Pulmonary artery endothelial cell (primary cell): ENCODE measurements around the gene LRRTM4. TPM values are rescaled to one million over a fixed set of nuclear protein-coding genes. Genes with fewer than 3 reads are reported as not detected.

Source experiments
- DNase-seq: peaks from one replicate; pipeline ENCODE4 v3.0.0-alpha.2; 2011; ENCODE audit warnings: low read depth, low spot score
- total RNA-seq: library from RNA; depleted of rRNA; stranded (reverse); fragments of >200 nt; gene quantifications from 2 replicates; pipeline ENCODE4 v1.2.3, GENCODE V29; 2014

Gene LRRTM4
- total RNA-seq, 1 donor from 2014 or later, result not detected

DNA sequence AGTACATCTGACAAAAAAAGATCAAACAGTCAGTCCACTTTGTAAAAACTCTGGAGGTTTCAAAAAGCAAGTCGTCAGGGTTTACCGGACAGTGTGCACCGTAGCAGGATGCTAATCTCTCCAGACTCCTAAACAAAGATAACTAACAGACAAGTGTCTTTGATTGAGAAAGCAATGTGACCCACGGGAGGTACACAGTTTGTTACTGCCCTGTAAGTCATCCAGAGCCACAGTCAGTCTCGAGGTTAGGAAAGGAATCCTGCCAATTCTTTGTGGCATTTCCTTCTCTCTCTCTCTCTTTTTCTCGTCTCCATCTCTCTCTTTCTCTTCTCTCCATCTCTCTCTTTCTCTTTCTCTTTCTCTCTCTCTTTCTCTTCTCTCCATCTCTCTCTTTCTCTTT is 42.8 kb downstream of the LRRTM4 start:
- DNase-seq, result no peak

GRCh38 chr2:77470096-77470495 is 52.1 kb downstream of the LRRTM4 start:
- no peak for DNase-seq

- no peak for DNase-seq
Measured at GRCh38 chr2:77469106-77469505, 53.1 kb downstream of the LRRTM4 start.

GRCh38 chr2:77459840-77460239 is 62.3 kb downstream of the LRRTM4 start:
- DNase-seq, result no peak

DNA sequence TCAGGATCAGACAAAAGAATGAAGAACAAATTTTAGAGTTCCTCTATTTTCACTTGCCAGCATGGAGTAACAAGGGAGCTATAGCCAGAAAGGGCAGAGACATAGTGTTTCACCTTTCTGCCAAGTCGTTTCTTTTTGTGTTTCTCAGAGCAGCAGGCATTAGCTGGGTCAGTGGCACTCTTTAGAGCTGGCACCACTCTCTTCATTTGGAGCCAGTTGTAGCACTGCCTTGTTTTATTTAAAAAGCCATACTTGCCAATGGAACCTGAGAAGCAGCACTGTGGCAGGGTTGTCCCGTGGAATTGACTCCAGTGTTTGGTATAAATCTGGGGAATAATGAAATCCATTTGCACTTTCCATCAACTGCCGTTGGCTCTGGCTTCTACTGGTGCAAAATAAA is 64.0 kb downstream of the LRRTM4 start:
- DNase-seq, result no peak

DNA sequence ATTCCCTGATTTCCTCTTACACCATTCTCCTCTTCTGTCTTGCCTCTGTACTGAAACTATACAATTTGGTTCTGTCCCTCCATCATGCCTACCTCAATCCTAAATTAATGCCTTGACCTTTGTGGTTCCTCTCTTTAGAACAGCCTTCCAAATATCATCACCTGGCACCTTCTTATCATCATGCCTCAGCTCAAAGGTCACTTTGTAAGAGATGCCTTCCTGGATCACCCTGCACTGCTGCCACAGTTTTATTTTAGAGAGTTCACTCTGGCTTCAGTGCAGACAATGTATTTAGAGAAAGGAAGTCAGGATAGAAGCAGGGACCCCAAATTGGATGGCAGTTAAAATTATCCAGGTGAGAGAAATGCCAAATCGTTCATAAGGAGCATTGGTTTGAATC is 64.5 kb downstream of the LRRTM4 start:
- DNase-seq, result no peak

GRCh38 chr2:77443076-77443475 is 79.1 kb downstream of the LRRTM4 start:
- no peak for DNase-seq

GRCh38 chr2:77434880-77435279 is 87.3 kb downstream of the LRRTM4 start:
- DNase-seq, result no peak

DNA sequence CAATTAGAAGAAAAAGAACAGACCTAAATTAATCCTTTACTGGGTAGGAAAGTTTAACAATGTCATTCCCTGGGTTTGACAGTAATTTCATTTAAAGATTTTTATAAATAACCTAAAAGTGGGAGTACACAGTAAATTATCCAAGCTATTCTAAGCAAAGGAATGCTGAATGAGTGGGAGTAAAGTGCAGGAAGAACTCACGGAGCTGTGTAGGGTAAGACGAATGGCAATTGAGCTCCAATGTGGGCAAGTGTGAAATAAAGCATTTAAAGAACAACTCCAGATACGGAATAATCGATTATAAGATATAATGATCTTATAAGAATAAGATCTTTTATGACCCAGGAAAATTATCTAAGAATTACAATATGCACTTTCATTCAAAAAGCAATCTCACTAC is 93.2 kb downstream of the LRRTM4 start:
- no peak for DNase-seq

DNA sequence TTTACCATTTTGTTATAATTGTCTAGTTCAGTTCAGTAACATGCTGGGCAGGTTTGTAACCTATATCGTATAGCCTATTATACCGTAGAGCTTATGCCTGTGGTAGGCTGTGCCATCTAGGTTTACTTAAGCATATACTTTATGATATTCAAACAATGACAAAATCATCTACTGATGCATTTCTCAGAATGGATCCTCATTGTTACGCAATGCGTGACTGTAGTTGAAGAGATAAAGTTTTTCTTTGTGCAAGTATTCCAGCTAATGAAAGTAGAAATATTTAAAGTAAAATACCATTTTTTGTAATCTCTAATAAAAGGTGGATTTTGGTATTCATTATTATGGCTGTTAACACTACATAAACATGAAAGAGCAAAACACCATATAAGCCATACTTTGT is 100.2 kb downstream of the LRRTM4 start:
- no peak for DNase-seq

- no peak for DNase-seq
Measured at GRCh38 chr2:77418537-77418936, 103.6 kb downstream of the LRRTM4 start.

GRCh38 chr2:77404189-77404588 is 118.0 kb downstream of the LRRTM4 start:
- no peak for DNase-seq

GRCh38 chr2:77398970-77399600 is 123.1 kb downstream of the LRRTM4 start:
- DNase-seq, result no peak

DNA sequence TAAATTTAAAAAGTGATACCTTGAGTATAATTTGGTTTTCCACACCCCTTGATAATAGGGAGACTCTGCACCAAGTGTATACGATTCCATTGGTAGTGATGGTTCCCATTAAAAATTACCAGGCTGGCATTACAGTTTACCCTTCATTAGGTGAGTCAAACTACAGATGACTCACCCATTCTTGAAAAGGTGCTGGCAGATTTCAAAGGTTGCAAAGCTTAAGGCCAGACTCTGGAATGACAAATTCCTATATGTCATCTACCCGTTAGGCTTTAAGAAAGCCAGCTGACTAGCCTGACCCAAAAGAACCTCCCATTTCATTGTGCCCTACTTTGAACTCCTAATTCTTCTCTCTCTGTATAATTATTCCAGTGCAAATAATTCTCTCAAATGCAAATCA is 124.4 kb downstream of the LRRTM4 start:
- no peak for DNase-seq

DNA sequence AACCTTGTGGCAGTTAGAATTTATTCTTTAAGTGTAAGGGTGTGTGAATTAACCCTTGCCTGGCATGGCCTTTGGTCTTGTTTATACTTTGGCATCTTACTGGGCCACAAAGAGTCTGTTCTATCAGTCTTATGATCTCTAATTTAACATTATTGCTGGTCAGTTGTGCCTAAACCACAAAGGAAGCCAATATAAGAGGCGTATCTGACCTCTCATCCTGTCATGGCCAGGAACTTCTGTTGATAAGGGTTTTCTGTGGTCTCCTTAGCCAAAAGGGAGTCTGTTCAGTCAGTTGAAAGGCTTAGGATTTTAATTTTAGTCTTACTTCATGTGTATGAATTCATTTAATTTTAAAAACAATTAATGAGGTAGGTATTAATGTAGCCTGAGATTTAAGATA is 127.2 kb downstream of the LRRTM4 start:
- DNase-seq, result no peak

DNA sequence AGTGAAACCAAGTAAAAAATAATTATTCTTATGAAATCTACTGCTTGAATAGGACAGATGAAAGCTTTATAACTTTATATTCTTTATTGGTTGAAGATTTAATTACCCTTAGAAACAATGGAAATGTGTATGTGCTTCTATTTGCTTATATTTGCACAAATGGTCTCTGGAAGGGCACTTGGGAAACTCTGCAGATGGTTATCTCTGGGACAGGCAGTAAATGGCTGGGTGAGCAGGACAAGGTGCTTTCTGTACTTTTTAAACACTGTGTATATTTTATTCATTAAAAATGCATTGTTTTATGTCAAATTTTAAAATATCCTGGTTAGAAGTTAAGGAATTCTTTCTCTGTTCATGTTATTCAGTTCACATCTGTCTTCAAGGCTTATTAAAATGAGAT is 131.1 kb downstream of the LRRTM4 start:
- DNase-seq, result no peak

GRCh38 chr2:77387324-77387723 is 134.9 kb downstream of the LRRTM4 start:
- no peak for DNase-seq

DNA sequence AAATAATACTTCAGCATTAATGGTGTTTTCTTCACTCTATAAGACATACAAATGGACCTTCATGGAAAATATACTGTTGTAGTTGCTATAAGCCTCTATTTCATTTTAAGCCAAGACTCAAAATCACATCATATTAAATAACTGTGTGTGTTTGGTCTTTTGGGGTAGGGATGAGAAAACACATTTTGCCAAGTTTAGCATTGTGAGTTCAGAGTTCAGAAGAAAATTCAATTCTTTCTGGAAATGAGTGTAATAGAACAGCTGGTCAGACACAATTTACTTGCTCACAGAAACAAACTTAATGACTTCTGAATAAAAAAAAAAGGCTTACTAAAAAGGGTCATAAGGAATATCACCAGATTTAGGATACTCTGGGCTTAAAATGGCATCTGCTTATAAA is 149.5 kb downstream of the LRRTM4 start:
- DNase-seq, result no peak

- DNase-seq, result no peak
Measured at GRCh38 chr2:77370511-77370910, 151.7 kb downstream of the LRRTM4 start.

DNA sequence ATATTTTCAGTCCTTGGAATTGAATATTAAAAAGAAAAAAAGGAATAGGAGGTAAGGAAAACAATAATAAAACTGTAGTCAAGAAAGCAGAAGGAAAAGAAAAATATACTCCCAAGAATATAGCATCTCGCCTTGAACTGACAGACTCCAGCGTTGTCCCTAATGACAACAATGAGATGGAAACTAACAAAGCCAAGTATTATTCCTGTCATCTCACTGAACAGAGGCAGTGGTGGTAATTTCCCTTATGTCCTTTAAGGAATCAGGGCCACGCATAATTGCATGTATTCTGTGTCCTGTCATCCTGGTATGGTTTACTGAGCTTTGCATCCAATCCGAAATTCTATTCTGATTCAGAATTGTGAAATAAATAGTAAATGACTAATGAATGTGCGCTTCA is 158.9 kb downstream of the LRRTM4 start:
- no peak for DNase-seq

- DNase-seq, result no peak
Measured at GRCh38 chr2:77348821-77349220, 173.4 kb downstream of the LRRTM4 start.

DNA sequence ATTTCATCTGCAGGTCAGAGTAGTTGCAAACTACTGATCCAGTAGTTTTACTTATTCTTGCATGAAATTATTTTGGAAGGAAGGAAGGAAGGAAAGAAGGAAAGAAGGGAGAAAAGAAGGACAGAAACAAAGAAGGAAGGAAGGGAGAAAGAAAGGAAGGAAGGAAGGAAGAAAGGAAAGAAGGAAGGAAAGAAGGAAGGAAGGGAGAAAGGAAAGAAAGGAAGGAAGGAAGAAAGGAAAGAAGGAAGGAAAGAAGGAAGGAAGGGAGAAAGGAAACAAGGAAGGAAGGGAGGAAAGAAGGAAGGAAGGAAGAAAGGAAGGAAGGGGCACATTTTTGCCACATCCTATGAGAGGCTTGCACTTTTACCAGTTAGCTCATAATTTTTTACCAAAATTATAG is 186.2 kb downstream of the LRRTM4 start:
- DNase-seq, result no peak

DNA sequence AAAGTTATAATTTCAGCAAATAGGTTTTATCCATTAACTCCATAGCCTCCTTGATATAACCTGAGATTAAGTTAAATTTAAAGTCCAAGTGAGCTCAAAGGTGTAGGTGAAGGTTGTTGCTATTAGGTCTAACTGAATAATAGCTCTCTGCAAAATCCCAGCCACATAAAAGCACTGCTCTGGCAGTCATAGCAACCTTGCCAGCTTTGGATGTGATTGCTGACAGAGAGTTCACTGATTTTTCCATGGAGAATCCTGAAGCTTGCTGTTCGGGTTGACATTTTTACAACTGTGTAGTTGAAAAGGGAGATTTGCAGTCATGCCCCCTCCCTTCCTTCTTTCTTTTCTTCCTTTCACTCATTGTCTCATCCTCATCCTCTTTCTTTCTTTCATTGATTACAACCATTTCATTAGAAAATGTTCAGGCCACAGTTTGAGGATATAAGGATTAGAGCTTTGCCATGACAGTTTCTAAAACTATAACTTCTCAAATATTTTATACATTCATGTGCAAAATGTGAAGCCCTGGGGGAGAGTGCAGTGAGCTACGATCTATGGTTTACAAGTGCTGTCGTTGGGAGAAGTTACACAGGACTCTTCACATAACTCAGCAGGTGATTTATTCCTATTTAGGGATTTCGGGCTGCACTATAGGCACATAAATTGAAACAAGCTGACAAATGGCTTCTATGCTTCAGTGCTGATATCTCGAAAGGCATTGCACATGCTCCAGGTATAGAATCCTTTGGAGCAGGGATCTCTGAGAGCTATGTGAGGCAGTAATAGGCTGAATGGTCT is 193.8 kb downstream of the LRRTM4 start:
- no peak for DNase-seq
